GM21576 (cell line): ENCODE results near the gene GMPPA.

ENCODE experiments used
- ATAC-seq: cut with Tn5 transposase; IDR thresholded peaks from one replicate; pipeline ENCODE4 v1.9.1; 2021; ENCODE audit warnings: mild to moderate bottlenecking, moderate library complexity; ENCODE audit not compliant: unreplicated experiment

Gene GMPPA

DNA sequence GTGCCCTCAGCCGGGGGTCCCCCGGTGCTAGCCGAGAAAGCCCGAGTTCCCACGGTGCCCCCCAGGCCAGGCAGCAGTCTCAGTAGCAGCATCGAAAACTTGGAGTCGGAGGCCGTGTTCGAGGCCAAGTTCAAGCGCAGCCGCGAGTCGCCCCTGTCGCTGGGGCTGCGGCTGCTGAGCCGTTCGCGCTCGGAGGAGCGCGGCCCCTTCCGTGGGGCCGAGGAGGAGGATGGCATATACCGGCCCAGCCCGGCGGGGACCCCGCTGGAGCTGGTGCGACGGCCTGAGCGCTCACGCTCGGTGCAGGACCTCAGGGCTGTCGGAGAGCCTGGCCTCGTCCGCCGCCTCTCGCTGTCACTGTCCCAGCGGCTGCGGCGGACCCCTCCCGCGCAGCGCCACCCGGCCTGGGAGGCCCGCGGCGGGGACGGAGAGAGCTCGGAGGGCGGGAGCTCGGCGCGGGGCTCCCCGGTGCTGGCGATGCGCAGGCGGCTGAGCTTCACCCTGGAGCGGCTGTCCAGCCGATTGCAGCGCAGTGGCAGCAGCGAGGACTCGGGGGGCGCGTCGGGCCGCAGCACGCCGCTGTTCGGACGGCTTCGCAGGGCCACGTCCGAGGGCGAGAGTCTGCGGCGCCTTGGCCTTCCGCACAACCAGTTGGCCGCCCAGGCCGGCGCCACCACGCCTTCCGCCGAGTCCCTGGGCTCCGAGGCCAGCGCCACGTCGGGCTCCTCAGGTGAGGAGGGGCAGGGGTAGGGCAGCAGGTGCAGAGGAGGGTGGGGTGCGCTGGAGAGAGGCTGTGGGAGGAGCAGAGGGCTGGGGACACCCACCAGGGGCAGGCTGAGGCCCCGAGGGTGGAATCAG, 14.1 kb upstream of the GMPPA start:
- ATAC-seq: no peak

DNA sequence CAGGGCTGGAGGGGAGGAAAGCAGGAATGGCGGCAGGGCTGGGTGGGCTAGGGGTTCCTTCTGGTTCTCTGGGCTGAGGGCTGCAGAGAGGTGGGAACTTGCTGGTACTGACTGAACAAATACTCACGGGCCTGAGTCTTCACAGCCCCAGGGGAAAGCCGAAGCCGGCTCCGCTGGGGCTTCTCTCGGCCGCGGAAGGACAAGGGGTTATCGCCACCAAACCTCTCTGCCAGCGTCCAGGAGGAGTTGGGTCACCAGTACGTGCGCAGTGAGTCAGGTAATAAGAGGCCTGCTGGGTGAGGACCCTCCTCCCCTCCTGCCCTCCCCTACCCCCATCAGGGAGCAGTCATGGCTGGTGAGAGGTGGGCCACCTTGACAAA, 13.5 kb upstream of the GMPPA start:
- ATAC-seq: no peak

DNA sequence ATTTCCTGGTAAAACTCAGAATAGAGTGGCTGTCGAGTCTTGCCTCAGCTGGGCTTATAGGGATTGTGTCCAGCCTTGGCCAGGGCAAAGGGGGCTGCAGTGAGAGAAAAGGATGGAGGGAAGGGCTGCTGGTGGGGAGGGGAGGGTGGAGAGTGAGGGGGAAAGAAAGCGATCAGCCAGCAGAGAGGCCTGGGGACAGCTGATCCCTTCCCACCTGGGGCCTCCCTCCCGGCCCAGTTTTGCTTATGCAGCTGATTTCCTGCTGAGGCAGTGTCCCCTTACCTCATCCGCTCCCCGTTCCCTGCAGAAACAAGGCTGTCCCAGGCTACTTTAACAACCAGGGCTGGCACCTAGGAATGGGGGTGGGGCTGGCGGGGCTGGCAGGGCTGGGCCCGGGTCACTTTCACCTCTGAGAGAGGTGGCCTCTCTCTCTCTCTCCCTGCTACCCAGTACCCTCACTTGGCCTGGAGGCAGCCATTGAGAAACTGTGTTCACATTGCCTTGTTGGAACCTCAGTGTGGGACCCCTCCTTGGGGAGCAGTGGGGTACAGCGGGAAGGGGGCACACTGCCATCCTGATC, 12.2 kb upstream of the GMPPA start:
- no peak for ATAC-seq

DNA sequence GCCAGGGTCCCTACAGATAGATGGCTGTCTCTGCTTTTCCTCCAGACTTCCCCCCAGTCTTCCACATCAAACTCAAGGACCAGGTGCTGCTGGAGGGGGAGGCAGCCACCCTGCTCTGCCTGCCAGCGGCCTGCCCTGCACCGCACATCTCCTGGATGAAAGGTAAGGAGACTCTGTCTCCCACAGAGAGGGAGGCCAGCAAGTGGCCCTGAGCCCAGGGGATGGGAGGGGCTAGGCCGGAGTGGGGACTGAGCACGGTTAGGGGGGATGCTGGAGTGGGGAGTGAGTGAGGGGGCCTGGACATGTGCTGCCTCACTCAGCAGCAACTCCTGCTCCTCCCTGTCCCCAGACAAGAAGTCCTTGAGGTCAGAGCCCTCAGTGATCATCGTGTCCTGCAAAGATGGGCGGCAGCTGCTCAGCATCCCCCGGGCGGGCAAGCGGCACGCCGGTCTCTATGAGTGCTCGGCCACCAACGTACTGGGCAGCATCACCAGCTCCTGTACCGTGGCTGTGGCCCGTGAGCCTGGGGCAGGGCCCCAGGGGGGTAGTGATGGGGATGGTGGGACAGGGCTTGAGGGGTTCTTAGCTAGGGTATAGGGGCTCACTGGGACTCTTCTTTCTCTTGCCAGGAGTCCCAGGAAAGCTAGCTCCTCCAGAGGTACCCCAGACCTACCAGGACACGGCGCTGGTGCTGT, 10.4 kb upstream of the GMPPA start:
- ATAC-seq: no peak

- no peak for ATAC-seq
These were observed 9.9 kb upstream of the GMPPA start for GRCh38 chr2:219488844-219489194.

GRCh38 chr2:219489315-219489714, 9.4 kb upstream of the GMPPA start:
- no peak for ATAC-seq

GRCh38 chr2:219490186-219490585, 8.5 kb upstream of the GMPPA start:
- ATAC-seq: no peak

DNA sequence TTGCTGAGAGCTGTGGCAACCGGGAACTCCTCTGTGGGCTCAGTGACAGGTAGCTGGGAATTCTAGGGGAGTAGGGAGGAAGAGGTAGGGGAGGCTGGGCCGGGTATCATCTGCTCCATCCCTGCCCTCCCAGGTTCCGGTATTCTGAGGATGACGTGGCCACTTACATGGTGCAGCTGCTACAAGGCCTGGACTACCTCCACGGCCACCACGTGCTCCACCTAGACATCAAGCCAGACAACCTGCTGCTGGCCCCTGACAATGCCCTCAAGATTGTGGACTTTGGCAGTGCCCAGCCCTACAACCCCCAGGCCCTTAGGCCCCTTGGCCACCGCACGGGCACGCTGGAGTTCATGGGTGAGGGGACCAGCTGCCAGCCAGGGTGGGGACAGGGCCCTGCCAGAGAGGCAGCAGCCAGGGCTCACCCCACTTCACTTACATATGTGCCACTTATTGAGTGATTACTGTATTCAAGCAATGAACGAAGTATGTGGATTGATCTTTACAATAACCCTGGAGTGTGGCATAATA, 8.0 kb upstream of the GMPPA start:
- no peak for ATAC-seq

GRCh38 chr2:219491278-219491963, 7.3 kb upstream of the GMPPA start:
- ATAC-seq: no peak

DNA sequence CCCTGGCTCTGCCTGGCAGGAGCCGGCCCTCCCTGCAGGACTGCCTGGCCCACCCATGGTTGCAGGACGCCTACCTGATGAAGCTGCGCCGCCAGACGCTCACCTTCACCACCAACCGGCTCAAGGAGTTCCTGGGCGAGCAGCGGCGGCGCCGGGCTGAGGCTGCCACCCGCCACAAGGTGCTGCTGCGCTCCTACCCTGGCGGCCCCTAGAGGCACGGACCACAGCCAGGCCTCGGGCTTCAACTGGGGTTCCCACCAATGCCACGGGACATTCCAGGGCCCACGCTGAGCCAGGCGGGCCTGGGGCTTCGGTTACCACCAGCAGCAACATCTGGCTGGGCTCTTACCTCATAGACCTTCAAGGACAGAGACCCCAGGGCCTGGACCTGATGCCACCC, 6.1 kb upstream of the GMPPA start:
- no peak for ATAC-seq

DNA sequence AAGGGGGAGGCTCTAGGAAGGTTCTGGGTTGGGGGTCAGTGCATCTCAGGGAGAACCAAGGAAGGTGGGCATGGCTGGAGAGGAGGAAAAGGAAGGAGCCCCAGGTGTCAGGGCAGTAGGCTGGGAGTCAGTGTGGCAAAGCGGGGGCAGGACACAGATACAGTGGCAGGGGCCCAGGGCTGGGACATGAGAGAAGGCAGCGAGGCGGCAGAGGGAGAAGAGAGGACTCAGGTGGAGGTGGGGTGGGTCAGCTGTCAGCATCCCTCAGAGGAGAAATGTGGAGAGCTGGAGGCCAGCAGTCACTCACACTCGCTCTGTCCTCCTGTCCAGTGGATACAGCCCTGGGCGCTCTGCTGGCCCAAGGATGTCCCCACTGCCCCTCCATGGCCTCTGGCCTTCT, 5.6 kb upstream of the GMPPA start:
- no peak for ATAC-seq

GRCh38 chr2:219494952-219495530, 3.6 kb upstream of the GMPPA start:
- ATAC-seq: no peak

DNA sequence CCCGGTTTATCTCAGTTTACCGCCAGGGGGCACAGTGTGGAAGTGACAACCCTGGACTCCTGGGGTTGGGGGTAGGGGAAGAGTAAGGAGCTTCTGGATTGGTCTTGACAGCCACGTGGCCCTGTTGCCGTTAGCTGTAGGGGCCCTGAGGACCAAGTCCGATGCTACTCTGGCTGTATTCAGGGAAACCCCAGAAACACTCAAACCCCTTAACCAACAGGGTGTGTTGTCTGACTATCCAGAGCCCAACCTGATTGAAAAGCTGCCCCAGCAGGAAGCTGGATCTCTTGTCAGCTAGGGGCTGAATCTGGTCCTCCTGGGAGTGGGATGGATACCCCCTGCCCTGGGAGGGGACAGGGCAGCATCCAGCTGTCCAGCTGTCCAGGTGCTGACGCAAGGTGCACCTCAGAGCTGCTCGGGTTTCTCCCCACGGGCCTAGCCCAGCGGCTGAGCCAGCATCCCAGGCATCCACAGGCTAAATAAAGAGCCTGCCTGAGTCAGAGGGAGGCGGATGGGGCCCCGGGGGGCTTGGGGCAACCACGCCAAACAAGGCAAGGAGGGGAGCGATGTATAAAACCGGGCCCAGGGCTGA, 3.1 kb upstream of the GMPPA start:
- no peak for ATAC-seq

DNA sequence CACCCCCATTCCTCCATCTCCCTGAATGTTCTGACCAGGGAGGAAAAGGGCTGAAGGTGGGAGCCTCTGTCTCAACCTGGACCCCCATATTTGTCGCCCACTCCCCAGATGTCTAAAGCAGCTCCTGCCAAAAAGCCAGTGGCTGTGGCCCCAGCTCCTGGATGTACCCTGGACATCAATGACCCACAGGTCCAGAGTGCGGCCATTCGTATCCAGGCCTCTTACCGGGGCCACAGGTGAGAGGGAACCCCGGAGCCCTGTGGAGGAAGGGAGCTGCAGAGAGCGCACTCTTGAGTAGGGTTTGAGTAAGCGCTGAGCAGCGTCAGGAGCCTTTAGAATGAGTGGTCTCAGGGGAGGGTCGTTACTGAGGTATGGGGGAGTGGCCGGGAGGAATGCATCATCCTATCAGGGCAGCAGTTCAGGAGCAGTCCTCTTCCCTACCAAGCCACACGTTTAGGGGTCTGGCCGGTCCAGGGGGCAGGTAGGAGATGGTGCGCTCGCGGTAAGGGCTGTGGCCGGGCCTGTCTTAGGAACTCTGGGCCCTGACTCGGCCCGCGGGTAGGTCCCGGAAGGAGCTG, 2.4 kb upstream of the GMPPA start:
- ATAC-seq: no peak

DNA sequence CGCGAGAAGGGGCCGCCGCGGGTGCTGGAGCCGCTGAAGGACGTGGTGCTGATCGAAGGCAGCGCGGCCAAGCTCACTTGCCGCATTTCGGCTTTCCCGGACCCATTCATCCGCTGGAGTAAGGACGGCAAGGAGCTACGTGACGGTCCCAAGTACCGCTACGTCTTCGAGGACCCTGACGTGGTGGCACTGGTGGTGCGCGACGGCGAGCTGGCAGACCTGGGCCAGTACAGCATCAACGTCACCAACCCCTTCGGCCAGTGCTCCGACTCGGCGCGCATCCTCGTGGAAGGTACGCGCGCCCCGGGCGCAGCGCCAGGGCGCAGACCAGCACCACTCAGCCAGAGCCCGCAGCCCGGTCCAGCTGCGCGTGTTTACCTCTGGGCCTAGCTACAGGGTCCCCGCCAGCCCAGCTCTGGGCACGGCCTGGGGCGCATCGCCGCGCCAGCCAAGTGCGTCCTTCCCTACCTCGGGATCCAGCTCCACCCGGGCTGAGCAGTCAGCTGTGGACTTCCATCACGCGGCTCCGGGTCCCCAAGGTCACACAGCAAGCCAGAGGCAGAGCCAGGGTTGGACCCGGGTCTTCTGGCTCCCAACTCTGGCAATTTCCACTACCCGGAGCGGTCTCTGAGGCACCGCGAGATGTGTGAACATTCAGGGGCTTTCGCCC, 1.7 kb upstream of the GMPPA start:
- no peak for ATAC-seq

GRCh38 chr2:219497495-219498279, 1.0 kb upstream of the GMPPA start:
- ATAC-seq: peak; percentile 19

DNA sequence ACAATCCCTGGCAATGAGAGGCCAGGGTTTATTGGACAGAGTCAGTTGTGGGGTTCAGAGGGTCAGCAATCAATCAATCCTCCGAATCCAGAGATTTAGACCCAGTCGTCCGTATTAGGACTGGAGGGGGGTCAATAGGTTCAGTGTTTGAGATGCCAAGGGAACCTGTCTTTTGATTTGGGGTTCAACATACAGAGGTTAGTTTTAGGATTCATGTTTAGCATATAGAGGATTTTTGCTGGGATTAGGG, 292 bp downstream of the GMPPA start:
- no peak for ATAC-seq

- no peak for ATAC-seq
These were observed 864 bp downstream of the GMPPA start for GRCh38 chr2:219499555-219499954.

DNA sequence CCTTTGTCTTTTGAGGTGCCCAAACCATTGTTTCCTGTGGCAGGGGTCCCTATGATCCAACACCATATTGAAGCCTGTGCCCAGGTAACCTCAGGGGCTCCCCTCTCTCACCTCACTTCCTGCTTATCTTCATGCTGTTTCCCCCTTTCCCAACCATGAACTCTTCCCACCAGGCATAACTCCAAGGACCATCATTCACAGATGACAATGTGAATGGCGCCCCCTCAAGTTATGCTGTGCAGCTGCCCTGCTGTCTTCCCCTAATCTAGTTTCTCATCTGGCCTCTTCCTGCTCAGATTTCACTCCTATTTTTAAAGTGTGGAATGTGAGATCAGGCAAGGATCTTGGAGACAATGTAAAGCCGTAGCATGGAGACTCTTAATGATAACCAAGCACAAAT, 1.4 kb downstream of the GMPPA start:
- ATAC-seq: no peak
